ENCODE measurements around the gene GSK3A. TPM values are rescaled to one million over a fixed set of nuclear protein-coding genes. Genes with fewer than 3 reads are reported as not detected.
A peak's percentile ranks its signal among the peaks of the same experiment; 100 is the strongest.

Gene GSK3A
- total RNA-seq, 1 experiment from 2014 or later = 33.7 TPM

DNA sequence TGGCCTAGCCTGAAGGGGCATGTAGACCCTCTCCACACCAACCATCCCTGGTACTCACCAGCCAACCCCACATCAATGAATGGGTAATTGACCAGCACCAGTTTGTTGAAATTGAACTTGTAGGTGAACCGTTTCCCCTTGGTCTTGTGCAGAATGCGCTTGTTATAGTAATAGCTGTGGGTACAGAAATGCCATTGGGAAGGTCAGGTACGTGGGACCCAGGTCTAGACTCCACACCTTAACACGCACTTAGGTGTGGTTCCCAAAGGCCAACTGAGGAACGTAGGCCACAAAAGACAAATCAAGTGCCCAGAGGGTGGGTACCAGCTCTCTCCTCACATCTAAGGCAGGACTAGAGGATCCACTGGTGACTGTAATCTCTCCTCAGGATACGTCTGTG lies 7.4 kb upstream of the GSK3A start:
- no peak for DNase-seq (ENCODE audit: low read depth)

DNA sequence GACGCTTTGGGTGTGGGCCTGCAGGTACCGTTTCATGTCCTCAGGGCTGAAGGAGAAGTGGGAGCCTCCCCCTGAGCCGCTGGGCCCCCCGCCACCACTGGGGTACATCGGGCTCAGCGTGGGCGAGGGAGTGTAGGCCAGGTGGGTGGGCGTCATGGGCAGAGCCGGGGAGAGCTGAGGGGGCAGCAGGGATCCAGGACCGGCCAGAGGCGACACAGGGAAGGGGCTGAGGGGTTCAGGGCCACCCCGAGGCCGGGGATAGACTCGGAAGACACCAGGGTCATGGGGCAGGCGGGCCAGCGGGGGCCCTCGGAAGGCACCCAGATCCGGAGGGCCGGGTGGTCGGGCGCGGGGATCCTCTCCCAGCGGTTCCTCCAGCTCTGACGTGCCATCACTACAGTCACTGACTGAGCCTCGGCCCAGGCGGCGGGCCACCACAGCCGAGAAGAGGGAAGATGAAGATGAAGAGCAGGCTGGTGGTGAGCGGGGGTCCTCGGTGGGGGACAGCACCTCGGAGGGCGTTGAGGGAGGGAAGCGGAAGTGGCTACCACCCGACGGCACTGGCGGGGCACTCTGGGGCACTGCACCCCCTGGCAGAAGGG lies 6.8 kb upstream of the GSK3A start:
- DNase-seq (ENCODE audit: low read depth) = no peak

DNA sequence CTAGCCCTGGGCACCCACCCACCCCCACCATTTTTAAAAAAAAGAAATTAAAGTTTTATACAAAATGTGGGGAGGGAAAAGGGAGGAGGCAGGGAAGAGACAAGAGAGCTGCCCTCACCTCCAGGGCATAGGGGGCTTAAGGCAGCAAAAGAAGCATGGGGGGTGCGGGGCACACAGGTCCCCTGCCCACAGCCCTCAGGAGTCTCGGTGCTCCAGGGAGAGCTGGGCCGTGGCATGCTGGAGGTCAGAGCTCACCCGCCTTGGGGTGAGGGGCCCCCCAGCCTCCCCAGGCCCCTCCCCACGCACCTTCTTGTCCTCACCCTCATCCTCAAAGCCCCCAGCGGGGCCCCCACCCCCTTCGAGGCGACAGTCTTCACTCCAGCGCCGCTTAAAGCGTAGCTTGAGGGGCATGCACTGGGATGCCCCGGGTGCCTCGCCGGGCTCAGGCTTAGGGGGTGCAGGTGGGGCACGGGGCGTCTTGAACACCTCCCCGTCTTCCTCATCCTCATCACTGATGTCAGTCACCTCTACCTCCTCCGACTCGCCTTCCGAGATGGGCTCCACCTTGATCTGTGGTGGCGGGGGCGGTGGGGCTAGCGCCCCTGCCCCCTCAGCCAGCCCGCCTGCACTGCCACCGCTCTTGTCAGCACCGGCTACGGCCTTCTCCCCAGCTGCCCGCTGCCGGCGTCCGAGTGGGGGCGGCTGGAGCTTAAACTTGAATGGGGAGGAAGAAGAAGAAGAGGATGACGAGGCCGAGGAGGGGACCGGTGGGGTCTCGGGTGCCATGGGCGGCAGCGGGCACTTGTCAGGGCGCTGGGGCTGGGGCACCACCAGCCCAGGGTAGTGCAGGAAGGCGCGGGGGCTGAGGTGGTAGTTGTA lies 6.1 kb upstream of the GSK3A start:
- DNase-seq (ENCODE audit: low read depth) = no peak

DNA sequence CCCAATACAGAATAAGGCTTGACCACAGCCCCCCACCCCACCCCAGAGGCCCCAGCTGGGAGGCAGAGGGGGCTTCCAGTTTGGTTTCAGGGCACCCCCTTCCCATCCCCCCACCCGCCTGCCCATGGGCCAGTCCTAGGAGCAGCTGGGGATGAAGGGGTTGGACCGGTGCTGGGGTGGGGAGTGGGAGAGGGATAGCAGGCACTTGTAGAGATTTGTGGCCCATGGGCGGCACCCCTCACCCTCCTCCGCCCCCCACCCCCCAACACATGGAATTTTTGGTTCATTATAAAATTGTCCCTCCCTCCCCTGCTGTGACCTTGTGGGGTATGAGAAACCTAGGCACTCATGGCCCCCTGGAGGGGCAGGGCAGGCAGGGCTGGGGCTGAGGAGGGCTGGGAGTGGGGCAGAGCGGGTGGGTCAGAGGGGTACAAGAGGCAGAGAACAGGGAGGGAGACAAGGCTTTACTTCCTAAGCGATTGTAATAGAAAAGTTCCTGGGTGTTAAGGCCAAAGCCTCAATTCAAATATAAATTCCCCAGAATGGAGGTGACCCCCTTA lies 5.3 kb upstream of the GSK3A start:
- DNase-seq (ENCODE audit: low read depth) = no peak

DNA sequence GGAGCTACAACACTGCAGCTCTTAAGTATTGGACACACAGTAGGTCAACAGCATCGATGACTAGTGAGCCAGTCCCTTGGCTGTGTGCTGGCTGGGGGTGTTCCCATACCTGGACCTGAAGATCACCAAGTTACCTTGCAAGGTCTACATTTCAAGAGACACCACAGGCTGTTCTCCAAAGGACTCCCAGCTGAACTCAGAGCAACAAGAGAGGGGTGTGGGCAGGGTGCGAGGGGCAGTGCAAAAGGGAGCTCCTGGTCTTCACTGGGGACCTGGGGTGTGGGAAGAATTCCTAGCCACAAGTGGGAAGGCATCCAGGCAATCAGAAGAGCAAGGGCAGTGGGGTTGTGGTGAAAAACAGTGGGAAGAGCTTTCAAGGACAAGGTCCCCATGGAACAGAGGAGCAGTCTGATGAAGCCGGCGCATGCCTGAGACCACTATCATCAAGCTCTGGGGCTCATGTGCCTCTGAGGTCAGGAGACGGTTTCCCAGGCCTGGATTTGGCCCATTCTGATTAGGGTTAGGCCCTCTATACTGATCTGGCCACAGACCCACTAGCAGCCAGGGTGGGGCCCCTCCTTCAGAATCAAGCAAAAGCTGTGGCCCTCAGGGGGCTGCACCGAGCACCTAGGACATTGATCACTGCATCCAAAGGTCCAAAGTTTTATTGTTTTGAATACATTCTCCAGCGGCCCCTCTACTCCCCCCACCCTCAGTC lies 4.7 kb upstream of the GSK3A start:
- DNase-seq (ENCODE audit: low read depth) = peak; percentile 28

DNA sequence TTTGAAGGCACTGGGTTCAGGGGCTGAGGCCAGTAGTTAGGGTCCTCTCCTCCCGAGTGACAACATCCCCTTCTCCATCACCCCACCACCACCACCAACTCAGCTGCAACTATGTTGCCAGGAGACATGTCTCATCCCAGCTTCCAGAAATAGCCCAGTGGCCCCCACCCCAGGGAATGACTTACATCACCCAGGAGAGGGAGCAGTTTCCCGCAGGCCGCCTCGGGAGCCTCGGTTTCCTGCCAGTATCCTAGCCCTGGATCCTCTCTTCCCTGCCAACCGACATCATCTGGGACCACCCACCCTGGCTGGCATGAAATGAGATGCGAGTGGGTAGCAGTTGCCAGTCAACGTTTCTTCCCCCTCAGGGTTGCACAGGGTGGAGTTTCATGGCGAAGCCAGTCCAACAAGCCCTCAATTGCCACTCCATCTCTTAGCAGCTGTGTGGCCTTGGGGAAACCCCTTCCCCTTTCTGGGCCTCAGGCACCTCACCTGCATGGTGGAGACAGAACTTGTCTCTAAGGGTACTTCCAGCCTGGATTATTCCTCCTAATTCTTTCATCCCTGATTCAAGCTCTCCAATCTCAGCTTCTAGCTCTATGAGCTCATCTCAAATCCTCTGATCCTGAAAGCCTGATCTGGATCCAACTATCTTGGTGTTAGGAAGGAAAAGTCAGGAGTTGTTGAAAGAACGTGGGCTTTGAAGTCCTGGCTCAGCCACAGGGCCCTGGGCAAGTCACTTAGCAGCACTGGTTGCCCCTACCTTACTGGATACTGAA lies 3.9 kb upstream of the GSK3A start:
- DNase-seq (ENCODE audit: low read depth) = peak; percentile 74

DNA sequence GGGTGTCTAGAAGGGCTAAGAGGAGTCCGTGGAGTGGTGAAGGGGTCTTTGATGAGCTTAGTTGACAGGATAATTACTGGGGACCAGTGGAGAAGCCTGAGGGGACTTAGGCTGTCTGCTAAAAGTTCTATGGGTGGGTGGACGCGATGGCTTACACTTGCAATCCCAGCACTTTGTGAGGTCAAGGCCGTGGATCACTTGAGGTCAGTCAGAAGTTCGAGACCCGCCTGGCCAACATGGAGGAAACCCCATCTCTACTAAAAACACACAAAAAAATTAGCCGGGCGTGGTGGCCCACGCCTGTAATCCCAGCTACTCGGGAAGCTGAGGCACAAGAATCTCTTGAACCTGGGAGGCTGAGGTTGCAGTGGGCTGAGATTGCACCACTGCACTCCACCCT lies 2.8 kb upstream of the GSK3A start:
- DNase-seq (ENCODE audit: low read depth) = no peak

DNA sequence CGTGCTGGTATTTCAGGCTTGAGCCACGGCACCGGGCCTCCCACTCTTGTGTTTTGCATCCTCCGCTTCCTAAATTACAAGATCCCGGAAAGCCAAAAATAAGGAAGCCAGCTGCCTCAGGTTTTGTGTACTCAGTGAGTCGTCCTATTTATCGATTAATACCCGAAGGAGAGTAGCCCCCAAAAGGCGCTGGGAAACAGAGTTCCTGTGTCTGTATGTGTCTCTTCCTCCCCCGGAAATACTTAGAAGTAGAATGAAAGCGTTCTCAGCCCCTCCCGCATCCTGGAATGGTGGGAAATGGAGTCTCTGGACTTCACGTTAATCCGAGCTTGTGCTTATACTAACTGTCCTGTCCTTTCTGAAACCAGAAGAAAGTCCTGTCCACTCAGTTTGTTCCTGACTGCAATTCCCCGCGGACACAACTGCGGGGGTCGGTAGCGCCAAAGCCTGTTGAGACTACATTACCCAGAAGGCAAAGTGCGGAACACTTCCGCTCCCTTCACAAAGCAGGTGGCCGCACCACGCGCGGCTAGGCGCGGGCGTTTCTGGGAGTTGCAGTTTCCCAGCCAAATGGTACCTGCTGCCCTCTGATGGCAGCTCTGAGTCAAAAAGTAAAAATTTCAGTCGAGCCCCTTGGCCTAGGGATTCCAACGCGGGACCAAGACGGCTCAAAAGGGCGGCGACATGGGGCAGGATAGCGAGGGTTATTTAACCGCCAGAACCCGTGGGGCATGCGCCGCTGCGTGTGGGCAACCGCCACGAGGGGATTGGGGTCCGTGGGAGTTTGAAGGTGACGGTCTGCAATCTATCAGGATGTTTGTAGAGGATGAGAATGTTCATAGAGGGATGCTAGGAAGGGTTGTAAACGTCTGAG lies 2.2 kb upstream of the GSK3A start:
- DNase-seq (ENCODE audit: low read depth) = peak; percentile 94

DNA sequence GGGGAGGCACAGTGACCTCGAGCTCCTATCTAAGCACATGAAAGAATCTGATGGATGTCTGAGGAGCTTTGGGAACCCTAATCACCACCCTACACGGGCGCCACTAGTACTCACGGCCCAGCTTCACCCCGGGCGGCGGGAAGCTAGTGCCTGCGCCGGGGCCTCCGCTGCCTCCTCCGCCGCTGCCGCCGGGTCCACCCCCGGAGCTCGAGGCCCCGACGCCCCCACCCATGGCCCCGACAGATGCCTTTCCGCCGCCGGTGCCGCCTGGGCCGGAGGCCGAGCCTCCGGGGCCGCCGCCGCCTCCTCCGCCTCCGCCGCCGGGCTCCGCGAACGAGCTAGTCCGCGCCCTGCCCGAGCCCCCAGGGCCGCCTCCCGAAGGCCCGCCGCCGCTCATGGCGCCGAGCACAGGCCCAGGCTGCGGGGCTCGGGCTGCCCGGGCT lies 312 bp downstream of the GSK3A start:
- no peak for DNase-seq (ENCODE audit: low read depth)

DNA sequence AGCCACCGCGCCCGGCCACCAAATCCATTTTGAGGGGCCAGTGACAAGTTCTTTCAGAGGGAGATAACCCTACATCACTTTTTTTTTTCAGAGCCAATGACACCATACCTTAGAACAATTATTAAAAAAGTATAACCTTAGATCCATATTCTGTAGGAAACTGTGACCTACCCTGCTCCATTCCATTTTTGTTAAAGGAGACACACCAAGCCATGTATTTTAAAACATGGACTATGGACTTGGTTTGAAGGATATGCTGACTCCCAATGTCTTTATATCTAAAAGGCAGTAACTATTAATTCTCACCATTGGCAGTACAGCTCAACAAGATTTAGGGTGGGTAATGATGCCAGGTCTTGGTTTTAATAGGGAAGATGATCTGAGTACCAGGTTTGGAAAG lies 1.1 kb downstream of the GSK3A start:
- no peak for DNase-seq (ENCODE audit: low read depth)

DNA sequence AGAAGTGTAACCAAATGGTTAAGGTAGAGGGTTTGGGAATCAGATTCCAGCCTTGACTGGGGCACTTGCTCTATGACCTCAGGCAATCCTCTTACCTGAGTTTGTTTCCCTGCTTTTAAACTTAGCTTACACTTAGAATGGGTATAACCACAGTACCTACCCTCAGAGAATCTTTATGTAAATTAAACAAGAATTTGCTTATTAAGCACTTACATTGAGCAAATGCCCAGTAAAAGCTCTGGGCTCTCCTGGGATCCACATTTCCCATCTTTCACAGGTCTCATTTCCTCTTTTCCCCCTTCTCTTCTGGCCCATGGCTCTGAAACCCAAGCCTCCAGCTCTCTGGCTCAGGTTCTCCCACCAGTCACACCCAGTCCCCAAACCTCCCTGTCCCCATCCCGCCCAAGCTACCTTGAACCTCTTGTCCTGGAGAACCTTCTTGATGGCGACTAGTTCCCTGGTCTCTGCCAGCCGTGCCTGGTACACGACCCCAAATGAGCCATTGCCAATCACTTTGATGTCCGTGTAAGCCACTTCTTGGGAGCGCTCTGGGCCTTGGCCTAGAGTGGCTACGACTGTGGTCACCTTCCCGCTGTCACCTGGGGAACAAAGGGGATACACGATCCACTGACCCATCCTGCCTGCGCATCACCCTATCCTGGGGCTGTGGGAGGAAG lies 2.7 kb downstream of the GSK3A start:
- DNase-seq (ENCODE audit: low read depth) = no peak

DNA sequence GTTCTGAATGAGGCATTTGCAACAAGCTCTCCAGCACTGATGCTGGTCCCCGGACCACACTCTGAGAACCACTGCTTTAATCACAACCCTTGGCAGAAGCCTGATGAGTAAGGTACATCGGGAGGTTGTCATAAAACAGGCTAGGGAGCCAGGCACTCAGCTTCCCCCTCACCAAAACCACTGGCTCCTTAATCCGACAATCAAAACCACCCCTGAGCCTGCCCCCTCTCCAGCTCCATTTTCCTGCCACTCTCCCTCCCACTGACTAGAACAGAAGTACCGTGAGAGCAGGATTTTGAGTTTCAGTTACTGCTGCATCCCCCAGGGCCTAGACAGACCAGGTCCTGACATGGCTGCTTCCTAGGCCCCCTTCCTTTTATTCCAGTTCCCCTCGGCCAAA lies 7.2 kb downstream of the GSK3A start:
- no peak for DNase-seq (ENCODE audit: low read depth)

DNA sequence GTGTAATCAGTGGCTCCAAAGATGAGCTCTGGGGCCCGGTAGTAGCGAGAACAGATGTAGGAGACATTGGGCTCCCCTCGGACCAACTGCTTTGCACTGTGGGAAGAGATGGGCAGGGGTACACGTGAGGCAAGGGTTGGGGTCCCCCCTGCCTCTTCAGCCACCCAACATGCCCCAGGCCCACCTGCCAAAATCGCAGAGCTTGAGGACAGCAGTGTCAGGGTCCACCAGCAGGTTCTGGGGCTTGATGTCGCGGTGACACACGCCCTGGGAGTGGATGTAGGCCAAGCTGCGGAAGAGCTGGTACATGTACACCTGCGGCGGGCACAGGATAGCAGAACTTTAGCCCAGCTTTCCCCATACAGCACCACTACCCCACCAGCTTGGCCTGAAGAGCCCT lies 8.0 kb downstream of the GSK3A start:
- DNase-seq (ENCODE audit: low read depth) = no peak

DNA sequence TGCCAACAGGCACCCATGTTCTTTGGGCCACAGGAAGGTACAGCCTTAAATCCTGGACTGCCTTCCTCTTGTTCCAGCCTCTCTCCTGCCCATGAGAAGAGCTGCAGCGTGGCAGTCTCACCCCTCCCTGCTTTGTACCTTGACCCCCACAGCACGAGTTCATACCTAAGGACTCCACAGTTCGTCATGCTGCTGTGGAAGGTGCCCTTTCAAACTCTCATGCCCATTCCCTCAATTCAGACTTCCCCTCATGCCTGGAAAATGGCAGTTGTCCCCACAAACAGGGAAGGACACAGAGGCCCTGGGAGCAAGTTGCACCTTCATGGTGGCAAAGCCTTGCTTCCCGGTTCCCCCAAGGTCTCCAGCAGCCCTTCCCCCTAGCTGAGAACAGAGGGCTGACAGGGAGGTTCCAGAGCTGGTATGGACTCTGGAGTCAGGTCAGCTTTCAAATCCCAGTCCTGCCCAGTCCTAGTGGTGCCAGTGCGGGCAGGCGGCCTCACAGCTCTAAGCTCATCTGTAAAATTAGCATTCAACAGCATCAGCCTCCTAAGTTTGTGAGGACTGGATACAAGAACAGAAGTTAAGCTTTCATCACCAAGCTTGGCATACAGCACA lies 8.6 kb downstream of the GSK3A start:
- no peak for DNase-seq (ENCODE audit: low read depth)

DNA sequence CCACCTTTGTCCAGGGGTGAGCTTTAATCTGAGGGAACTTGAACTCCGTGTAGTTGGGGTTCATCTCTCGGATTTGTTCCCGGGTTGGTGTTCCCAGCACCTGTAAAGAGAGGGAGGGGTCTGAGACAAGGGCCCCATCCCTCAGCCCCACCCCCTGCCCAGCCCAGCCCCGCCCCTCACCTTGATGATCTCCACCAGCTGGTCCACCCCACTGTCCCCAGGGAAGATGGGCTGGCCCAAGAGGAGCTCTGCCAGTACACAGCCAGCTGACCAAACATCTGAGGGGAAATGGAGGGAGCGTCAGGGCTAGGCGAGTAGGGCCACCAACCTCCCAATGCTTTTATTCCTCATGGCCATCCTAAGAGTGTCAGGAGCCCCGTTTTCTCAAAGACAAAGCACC lies 9.3 kb downstream of the GSK3A start:
- peak; percentile 67 for DNase-seq (ENCODE audit: low read depth)

DNA sequence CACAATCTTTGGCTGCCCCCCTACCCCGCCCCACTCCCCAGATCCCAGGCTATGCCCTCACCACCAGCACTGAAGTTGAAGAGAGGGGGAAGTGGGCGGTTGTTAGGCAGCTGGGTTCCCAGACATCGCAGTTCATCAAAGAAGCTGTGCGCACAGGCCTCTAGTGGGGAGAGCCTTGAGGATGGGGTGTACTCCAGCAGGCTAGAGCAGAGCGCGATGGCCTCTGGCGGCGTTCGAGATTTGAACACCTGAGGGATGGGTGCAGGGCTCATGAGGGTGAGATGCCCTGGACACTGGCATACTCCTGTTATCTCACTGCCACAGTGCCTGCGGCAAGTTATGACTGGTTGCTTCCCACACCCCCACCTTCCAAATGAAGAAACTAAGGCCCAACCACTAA lies 10.0 kb downstream of the GSK3A start:
- DNase-seq (ENCODE audit: low read depth) = no peak

DNA sequence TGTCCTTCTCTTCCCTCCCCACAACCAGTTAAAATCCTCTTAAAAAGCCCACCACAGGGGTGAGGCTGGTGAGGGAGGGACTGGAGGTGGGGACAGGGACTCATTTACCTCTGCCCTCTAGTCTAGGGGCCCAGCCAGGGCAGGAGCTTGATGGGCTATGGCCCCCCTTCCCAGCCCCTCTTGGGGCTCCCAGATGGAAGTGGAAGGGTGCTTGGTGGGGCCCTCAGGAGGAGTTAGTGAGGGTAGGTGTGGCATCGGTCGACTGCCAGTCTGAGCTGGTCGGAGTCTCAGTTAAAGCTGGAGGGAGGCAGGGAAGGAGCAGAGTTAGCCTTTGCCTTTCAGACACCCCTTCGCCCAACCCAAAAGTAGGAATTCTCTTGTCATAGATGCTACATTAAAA lies 11.8 kb downstream of the GSK3A start:
- DNase-seq (ENCODE audit: low read depth) = no peak

DNA sequence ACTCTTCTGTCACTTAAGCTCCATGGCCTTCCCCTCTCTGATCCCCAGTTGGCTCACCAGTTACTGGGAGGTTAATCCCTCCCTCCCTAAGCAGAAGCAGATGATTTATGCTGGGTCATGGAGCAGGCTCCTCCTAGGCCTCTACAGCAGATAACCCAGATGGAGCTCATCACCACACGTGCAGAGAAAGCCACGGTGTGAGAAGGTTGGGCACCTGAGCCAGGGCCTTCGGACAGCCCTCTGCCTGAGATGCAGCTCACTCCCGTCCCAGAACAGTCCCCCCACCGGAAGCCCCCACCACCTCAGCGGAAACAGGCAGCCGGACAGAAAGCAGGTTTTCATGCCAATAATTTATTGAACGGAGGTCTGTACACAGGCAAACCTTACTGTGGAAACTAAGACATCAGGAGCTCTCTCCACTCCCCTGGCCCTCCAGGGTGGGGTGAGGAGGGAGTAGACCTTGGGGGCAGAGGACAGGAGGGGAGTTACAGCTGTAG lies 12.5 kb downstream of the GSK3A start:
- DNase-seq (ENCODE audit: low read depth) = no peak

DNA sequence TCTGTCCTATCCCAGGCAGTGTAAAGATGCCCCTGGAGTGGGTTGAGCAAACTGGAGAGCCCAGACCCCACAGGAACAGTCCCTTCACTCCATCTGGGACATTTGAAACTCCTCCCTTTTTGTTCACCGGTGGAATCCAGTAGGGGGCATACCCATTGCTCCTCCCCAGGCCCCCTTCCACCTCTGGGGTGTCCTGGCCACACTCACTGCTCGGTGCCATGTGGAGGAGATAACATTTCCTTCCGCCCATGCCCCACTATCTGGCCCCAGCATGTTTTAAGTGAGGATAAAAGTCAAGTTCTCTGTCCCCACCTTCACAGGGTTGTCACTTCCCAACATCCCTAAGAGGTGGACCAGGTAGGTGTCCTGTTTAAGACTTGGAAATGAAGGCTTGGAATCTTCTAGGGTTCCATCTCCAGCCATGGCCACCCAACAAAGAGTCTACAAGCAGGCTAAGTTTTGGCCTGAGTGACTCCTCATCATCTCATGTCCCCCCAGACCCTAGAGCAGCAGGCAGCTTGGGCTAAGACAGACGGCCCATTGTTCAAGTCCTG lies 13.0 kb downstream of the GSK3A start:
- no peak for DNase-seq (ENCODE audit: low read depth)

Measured in LHCN-M2 (cell line).